ENCODE measurements around the gene ZNF524. TPM values are rescaled to one million over a fixed set of nuclear protein-coding genes. Genes with fewer than 3 reads are reported as not detected.

ZNF524 gene
- polyA plus RNA-seq, 2 of the 4 experiments (the other 2 are of a cell fraction), result 6.4 to 9.7 TPM

- Histone ChIP-seq H3K4me3 (peak within 1 kb of the TSS; percentile 63), H3K27ac (peak within 1 kb of the TSS; percentile 92 to 97), H3K4me1 (peaks cover 37% of the 10 kb centered on the region), H3K9me3 (no peaks in the 10 kb centered on the region), H3K4me2 (peak within 1 kb of the TSS; percentile 100)
- POLR2A ChIA-PET, result interaction anchor here (0.6 kb wide), 2 partner anchors 346 to 405 kb away, joined by 3 to 4 read pairs; no protein-coding TSS in a partner anchor
- TF ChIP-seq HOXA7 (CRISPR knock-in tag; IDR thresholded peaks at IDR 0.05), result no peak
- no peak for TF ChIP-seq EHF (CRISPR knock-in tag; IDR thresholded peaks at IDR 0.05)
- TF ChIP-seq RARB (CRISPR knock-in tag; IDR thresholded peaks at IDR 0.05), result no peak
- TF ChIP-seq CBX2 (IDR thresholded peaks at IDR 0.05; ENCODE audit: borderline replicate concordance, low read depth), result no peak
- TF ChIP-seq CHD4 (IDR thresholded peaks at IDR 0.05; ENCODE audit: borderline replicate concordance), result no peak
- TF ChIP-seq, protein P1, sequence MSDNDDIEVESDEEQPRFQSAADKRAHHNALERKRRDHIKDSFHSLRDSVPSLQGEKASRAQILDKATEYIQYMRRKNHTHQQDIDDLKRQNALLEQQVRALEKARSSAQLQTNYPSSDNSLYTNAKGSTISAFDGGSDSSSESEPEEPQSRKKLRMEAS (IDR thresholded peaks at IDR 0.05), result 0 out of 2 replicates have a peak, but pooled peaks have one; percentile 32
- TF ChIP-seq, protein P2, sequence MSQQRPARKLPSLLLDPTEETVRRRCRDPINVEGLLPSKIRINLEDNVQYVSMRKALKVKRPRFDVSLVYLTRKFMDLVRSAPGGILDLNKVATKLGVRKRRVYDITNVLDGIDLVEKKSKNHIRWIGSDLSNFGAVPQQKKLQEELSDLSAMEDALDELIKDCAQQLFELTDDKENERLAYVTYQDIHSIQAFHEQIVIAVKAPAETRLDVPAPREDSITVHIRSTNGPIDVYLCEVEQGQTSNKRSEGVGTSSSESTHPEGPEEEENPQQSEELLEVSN (IDR thresholded peaks at IDR 0.05; ENCODE audit: borderline replicate concordance, low read depth), result 0 out of 2 replicates have a peak, but pooled peaks have one; percentile 40
- TF ChIP-seq POLR2AphosphoS2 (conservative IDR thresholded peaks at IDR 0.05; ENCODE audit: low read length), result no peak
- TF ChIP-seq HES2 (IDR thresholded peaks at IDR 0.05), result no peak
- TF ChIP-seq HEYL (CRISPR knock-in tag; IDR thresholded peaks at IDR 0.05), result no peak
- peak; percentile 95 for TF ChIP-seq BCL3 (IDR thresholded peaks at IDR 0.05)
- peak; percentile 79 to 99 for TF ChIP-seq JUN (IDR thresholded peaks at IDR 0.05)
- TF ChIP-seq KDM5A (IDR thresholded peaks at IDR 0.05), result 0 out of 2 replicates have a peak, but pooled peaks have one; percentile 5
- TF ChIP-seq CTCF (IDR thresholded peaks at IDR 0.05), result 0 out of 3 replicates have a peak, but pooled peaks have one; percentile 10
- TF ChIP-seq ATOH8 (CRISPR knock-in tag; IDR thresholded peaks at IDR 0.05; ENCODE audit: low read depth), result no peak
- peak in 1 of 2 experiments; percentile 37; a peak in 1 of 5 replicates for TF ChIP-seq EP300 (IDR thresholded peaks at IDR 0.05)
- TF ChIP-seq FOSL2 (IDR thresholded peaks at IDR 0.05), result no peak
- TF ChIP-seq FOSL2 (CRISPR knock-in tag; IDR thresholded peaks at IDR 0.05), result no peak
- peak; percentile 47 for TF ChIP-seq POLR2A (IDR thresholded peaks at IDR 0.05; ENCODE audit: low read length)
- TF ChIP-seq, protein P3, sequence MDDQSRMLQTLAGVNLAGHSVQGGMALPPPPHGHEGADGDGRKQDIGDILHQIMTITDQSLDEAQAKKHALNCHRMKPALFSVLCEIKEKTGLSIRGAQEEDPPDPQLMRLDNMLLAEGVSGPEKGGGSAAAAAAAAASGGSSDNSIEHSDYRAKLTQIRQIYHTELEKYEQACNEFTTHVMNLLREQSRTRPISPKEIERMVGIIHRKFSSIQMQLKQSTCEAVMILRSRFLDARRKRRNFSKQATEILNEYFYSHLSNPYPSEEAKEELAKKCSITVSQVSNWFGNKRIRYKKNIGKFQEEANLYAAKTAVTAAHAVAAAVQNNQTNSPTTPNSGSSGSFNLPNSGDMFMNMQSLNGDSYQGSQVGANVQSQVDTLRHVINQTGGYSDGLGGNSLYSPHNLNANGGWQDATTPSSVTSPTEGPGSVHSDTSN (IDR thresholded peaks at IDR 0.05), result peak; percentile 80
- no peak for TF ChIP-seq CHD2 (IDR thresholded peaks at IDR 0.05; ENCODE audit: low read length, partially characterized antibody)
- TF ChIP-seq ZC3H11A (IDR thresholded peaks at IDR 0.05), result no peak
- TF ChIP-seq PHF8 (IDR thresholded peaks at IDR 0.05; ENCODE audit: borderline replicate concordance, low read depth), result peak; percentile 59
- TF ChIP-seq GATA3 (IDR thresholded peaks at IDR 0.05; ENCODE audit: borderline replicate concordance), result peak; percentile 45
- no peak for TF ChIP-seq SMC3 (IDR thresholded peaks at IDR 0.05)
- no peak for TF ChIP-seq CEBPB (IDR thresholded peaks at IDR 0.05)
- TF ChIP-seq REST (IDR thresholded peaks at IDR 0.05), result no peak
- no peak for TF ChIP-seq ZSCAN20 (CRISPR knock-in tag; IDR thresholded peaks at IDR 0.05)
- TF ChIP-seq TP53 (CRISPR knock-in tag; IDR thresholded peaks at IDR 0.05), result no peak
- TF ChIP-seq FOXS1 (CRISPR knock-in tag; IDR thresholded peaks at IDR 0.05), result no peak
- ATAC-seq (peak; percentile 62 to 67), DNase-seq (ENCODE audit: low read depth in 1 of 2, low spot score in 1 of 2) (peak; percentile 77 to 88), FAIRE-seq (no peak)
- 6% methylated on average over 24 of the region's 89 CpGs for WGBS (ENCODE audit: missing lambda C conversion rate)
- CTCF ChIA-PET, result interaction anchor here (1.0 to 1.9 kb wide), 4 partner anchors 9 to 14 kb away, joined by 3 to 6 read pairs (median 4); no protein-coding TSS in a partner anchor
Measured at GRCh38 chr19:55640577-55641425, 40.7 kb downstream of the ZNF524 start, which contains the start of gene ZNF580. Gene ZNF580, plus strand, starts transcription at chr19:55641002. Its CDS starts 1,507 bp downstream, at chr19:55642509.

All from A549 (cell line).